ENCODE measurements around the gene NHP2.

DNA sequence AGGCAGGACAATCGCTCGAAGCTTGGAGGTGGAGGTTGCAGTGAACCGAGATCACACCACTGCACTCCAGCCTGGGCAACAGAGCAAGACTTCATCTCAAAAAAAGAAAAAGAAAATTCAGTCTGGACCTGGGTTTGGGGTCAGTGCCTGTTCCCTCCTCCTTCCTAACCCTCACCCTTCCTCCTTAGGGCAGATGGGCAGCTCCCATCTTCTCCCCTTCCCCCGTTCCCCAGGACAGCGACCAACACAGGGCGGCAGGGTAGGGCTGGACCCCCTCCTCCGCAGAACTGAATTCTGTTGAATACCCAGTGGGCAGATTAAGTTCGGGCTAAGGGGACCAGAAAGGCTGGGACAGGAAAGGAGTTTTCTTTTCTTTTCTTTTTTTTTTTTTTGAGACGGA, 24.4 kb downstream of the NHP2 start:
- TF ChIP-seq, protein P1, sequence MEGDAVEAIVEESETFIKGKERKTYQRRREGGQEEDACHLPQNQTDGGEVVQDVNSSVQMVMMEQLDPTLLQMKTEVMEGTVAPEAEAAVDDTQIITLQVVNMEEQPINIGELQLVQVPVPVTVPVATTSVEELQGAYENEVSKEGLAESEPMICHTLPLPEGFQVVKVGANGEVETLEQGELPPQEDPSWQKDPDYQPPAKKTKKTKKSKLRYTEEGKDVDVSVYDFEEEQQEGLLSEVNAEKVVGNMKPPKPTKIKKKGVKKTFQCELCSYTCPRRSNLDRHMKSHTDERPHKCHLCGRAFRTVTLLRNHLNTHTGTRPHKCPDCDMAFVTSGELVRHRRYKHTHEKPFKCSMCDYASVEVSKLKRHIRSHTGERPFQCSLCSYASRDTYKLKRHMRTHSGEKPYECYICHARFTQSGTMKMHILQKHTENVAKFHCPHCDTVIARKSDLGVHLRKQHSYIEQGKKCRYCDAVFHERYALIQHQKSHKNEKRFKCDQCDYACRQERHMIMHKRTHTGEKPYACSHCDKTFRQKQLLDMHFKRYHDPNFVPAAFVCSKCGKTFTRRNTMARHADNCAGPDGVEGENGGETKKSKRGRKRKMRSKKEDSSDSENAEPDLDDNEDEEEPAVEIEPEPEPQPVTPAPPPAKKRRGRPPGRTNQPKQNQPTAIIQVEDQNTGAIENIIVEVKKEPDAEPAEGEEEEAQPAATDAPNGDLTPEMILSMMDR (IDR thresholded peaks at IDR 0.05), result no peak
- TF ChIP-seq POLR2AphosphoS5 (IDR thresholded peaks at IDR 0.05) (no peak), POLR2A (IDR thresholded peaks at IDR 0.05) (no peak)

Data from suprapubic skin (tissue), 4 donors.